ENCODE data around the gene RFWD3. TPM values are rescaled to one million over a fixed set of nuclear protein-coding genes. Genes with fewer than 3 reads are reported as not detected.

The RFWD3 gene
- total and polyA plus RNA-seq, 2 of the 13 experiments (the other 11 are each of a cell fraction or from before 2014, with no cell fraction given): 23.4 to 62.6 TPM

- TF ChIP-seq ZBTB34 (CRISPR knock-in tag; IDR thresholded peaks at IDR 0.05) (no peak), ZNF160 (CRISPR knock-in tag; IDR thresholded peaks at IDR 0.05) (peak; percentile 97), ZNF800 (CRISPR knock-in tag; IDR thresholded peaks at IDR 0.05) (peak; percentile 60; the same call in 1 of the 2 replicates), SKI (IDR thresholded peaks at IDR 0.05; ENCODE audit: partially characterized antibody) (no peak), NR2F2 (IDR thresholded peaks at IDR 0.05; ENCODE audit: borderline replicate concordance, low read depth) (no peak), SRY (CRISPR knock-in tag; IDR thresholded peaks at IDR 0.05) (no peak; the same call in 1 of the 2 replicates), ATRX (CRISPR knock-in tag; IDR thresholded peaks at IDR 0.05; ENCODE audit: borderline replicate concordance) (no peak), CHD2 (IDR thresholded peaks at IDR 0.05; ENCODE audit: low read depth, low read length) (no peak), ELF4 (CRISPR knock-in tag; IDR thresholded peaks at IDR 0.05; ENCODE audit: borderline replicate concordance) (no peak), CCAR2 (optimal IDR thresholded peaks at IDR 0.05; ENCODE audit: low read depth, low read length) (no peak), HES4 (CRISPR knock-in tag; IDR thresholded peaks at IDR 0.05; ENCODE audit: borderline replicate concordance) (peak; percentile 39), GMEB2 (CRISPR knock-in tag; IDR thresholded peaks at IDR 0.05; ENCODE audit: low read depth) (peak; percentile 93), ZSCAN31 (CRISPR knock-in tag; IDR thresholded peaks at IDR 0.05; ENCODE audit: low read depth) (0 out of 2 replicates have a peak, but pooled peaks have one; percentile 63), UBTF (CRISPR knock-in tag; IDR thresholded peaks at IDR 0.05) (peak; percentile 98), ZNF549 (CRISPR knock-in tag; IDR thresholded peaks at IDR 0.05) (0 out of 2 replicates have a peak, but pooled peaks have one; percentile 46), KAT2B (IDR thresholded peaks at IDR 0.05; ENCODE audit: borderline replicate concordance, low read depth, low read length) (no peak), ZMYM4 (CRISPR knock-in tag; IDR thresholded peaks at IDR 0.05) (peak; percentile 92), ATF7 (IDR thresholded peaks at IDR 0.05) (no peak), ATF7 (CRISPR knock-in tag; IDR thresholded peaks at IDR 0.05) (0 out of 2 replicates have a peak, but pooled peaks have one; percentile 69), ZNF556 (CRISPR knock-in tag; IDR thresholded peaks at IDR 0.05; ENCODE audit: borderline replicate concordance) (peak; percentile 96; the same call in 1 of the 2 replicates), SUZ12 (IDR thresholded peaks at IDR 0.05; ENCODE audit: low read depth, low read length) (no peak), ZNF713 (CRISPR knock-in tag; IDR thresholded peaks at IDR 0.05) (peak; percentile 81; the same call in 1 of the 2 replicates), CREBL2 (CRISPR knock-in tag; IDR thresholded peaks at IDR 0.05; ENCODE audit: borderline replicate concordance) (no peak)
Observed at GRCh38 chr16:74606521-74607309, 60.0 kb downstream of the RFWD3 start, which contains the start of gene GLG1 (continued).

Measured in HepG2 (cell line).